Immature natural killer cell (primary cell): ENCODE results near the gene OVCA2. TPM values are rescaled to one million over a fixed set of nuclear protein-coding genes. Genes with fewer than 3 reads are reported as not detected.

Source experiments
- DNase-seq, 3 donors: peaks; one replicate each; pipeline ENCODE4 v3.0.0; 2022; ENCODE audit warnings: mixed read lengths in 1 of 3
- H3K27ac Mint-ChIP-seq, 6 donors: one replicate each; pipeline ENCODE4 v1.8.0; 2020; ENCODE audit warnings: mixed read lengths in 6 of 6, mild to moderate bottlenecking in 5 of 6, inconsistent platforms in 4 of 6, moderate library complexity in 3 of 6
- H3K27me3 Mint-ChIP-seq, 3 donors: one replicate each; pipeline ENCODE4 v1.8.0; 2020 to 2021; ENCODE audit warnings: low read depth in 3 of 3, mild to moderate bottlenecking in 3 of 3, mixed read lengths in 3 of 3, moderate library complexity in 3 of 3, inconsistent platforms in 1 of 3
- H3K36me3 Mint-ChIP-seq, 3 donors: one replicate each; pipeline ENCODE4 v1.8.0; 2020; ENCODE audit warnings: mixed read lengths in 3 of 3, inconsistent platforms in 2 of 3, mild to moderate bottlenecking in 2 of 3
- H3K4me1 Mint-ChIP-seq, 2 donors: one replicate each; pipeline ENCODE4 v1.8.0; 2020; ENCODE audit warnings: inconsistent platforms in 2 of 2, mild to moderate bottlenecking in 2 of 2, mixed read lengths in 2 of 2, moderate library complexity in 1 of 2
- H3K4me3 Mint-ChIP-seq, 5 donors: one replicate each; pipeline ENCODE4 v1.8.0; 2020; ENCODE audit warnings: mild to moderate bottlenecking in 5 of 5, mixed read lengths in 5 of 5, inconsistent platforms in 3 of 5, moderate library complexity in 3 of 5
- H3K9me3 Mint-ChIP-seq, 6 donors: one replicate each; pipeline ENCODE4 v1.8.0; 2020; ENCODE audit warnings: mild to moderate bottlenecking in 6 of 6, mixed read lengths in 6 of 6, inconsistent platforms in 4 of 6, moderate library complexity in 3 of 6
- polyA plus RNA-seq, 3 donors: library from polyadenylated mRNA; unstranded; fragments of 300-500 nt; fragmentation: Illumina TruSeq; gene quantifications; one replicate each; pipeline ENCODE4 v1.2.3, GENCODE V29; 2021

The OVCA2 gene
- polyA plus RNA-seq, 3 donors from 2014 or later, result 90.6 to 107 (median 104) TPM

DNA sequence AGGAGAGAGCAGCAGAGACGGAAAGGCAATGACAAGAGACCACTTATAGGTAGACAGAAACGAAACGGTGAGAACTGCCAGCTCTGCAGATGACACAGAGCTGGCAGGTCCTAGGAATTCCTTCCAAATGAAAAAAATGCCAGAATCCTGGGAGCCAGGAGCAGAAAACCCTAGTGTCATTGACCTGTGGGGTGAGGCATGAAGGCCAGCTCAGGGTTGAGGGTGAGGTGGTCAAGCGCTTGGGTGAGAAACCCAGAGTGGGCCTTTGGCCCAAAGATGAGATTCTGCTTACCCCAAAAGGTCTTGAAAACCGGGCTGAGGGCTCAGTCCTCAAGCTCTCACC lies 22.3 kb downstream of the OVCA2 start:
- Mint-ChIP-seq H3K27me3 (peaks cover 10 to 12% (median 11%) of the 10 kb centered on the region in 3 donors), H3K27ac (peak overlapping the region; percentile 43 to 81 (median 68)), H3K4me1 (peaks cover 34 to 78% of the 10 kb centered on the region in 2 donors), H3K36me3 (peaks cover 13 to 27% (median 22%) of the 10 kb centered on the region in 3 donors), H3K9me3 (no peaks in the 10 kb centered on the region), H3K4me3 (no peak overlapping the region)
- no peak for DNase-seq

DNA sequence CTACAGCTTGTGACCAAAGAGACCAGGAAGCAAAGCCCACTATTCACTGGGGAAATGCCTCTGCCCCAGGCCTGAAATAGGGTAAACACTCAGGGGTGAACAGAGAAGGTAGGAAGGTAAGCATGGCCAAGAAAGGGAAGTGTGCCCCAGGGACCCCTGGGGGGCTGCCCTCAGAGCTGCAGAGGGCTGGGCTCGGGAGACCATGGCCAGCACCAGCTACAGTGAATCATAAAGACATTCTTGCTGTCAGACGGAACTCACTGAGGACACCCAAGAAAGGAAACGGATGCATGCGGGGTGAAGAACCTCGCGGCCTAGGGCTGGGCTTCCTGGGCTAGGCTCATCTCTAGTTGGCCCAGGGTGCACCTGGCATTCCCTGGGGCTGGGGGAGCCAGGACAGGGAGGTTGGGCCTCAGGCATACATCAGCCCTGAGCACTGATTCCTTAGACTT lies 22.7 kb downstream of the OVCA2 start:
- Mint-ChIP-seq H3K9me3 (no peaks in the 10 kb centered on the region), H3K27ac (peak overlapping the region; percentile 43 to 87 (median 81)), H3K4me3 (peak overlapping the region in 1 of 5 donors; percentile 44), H3K36me3 (peaks cover 10 to 28% (median 22%) of the 10 kb centered on the region in 3 donors), H3K27me3 (peaks cover 8 to 10% (median 8%) of the 10 kb centered on the region in 3 donors), H3K4me1 (peaks cover 31 to 75% of the 10 kb centered on the region in 2 donors)
- no peak for DNase-seq

DNA sequence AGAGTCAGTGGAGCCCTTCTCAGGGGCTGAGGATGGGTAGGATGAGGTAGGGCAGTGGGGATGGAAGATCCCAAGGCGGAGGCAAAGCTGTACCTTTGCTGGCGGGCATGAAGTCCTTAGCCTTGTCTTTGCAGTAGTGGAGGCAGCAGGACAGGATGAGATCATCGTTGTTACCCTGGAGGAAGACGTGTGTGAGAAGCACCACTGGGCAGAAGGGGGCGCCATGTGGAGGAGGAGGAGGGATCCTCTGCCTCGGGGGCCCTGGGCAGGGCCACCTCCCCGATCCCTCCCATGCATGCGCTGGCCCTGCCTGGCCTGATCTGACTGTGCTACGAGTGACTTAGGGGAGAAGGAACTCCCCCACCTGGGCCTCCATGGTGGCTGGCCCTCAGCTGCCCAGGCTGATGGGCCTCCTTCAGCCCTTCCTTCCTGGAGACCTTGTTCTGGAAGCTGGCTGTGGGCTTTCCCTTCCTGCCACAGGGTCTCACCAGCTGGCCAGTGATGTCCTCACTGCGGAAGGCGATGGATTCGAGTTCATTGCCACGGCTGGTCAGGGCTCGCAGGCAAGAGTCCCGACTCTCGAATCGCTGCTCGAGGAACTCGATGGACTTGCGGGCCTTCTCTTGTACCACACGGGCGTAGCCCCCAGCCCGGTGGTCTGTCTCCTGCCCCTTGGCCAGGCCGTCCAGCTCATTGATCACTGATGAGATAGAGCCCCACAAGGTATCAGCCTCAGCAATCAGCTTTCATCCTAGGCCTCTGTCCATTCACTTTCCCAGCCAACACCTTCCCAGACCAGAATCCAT lies 23.4 kb downstream of the OVCA2 start:
- peaks cover 14 to 32% (median 22%) of the 10 kb centered on the region in 3 donors for H3K36me3 Mint-ChIP-seq
- DNase-seq, result peak in 1 of 3 donors; percentile 38
- no peaks in the 10 kb centered on the region for H3K9me3 Mint-ChIP-seq
- H3K27me3 Mint-ChIP-seq, result peaks cover 5 to 10% (median 6%) of the 10 kb centered on the region in 3 donors
- peak overlapping the region; percentile 65 to 87 (median 81) for H3K27ac Mint-ChIP-seq
- peaks cover 27 to 75% of the 10 kb centered on the region in 2 donors for H3K4me1 Mint-ChIP-seq
- H3K4me3 Mint-ChIP-seq, result peak overlapping the region in 1 of 5 donors; percentile 44

DNA sequence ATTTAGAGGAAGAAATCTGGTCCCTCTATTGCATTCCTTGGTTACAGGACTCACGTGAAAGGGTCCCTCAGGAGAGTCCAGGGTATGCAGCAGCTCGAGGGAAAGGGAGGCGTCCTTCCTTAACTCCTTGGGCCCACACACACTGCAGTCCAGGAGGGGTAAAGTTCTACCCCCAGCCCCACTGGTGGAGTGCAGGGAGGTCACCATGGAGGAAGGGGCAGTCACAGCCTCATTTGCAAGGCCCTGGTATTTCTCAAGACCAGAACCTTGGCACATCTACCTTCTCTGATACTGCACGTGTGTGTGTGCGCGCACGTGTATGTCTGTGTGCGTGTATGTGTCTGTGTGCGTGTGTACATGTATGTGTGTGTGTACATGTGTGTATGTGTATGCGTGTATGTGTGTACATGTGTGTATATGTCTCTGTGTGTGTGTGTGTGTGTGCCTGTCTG lies 24.2 kb downstream of the OVCA2 start:
- Mint-ChIP-seq H3K27ac (peak overlapping the region in 3 of 6 donors; percentile 35 to 86 (median 81)), H3K36me3 (peaks cover 13 to 25% (median 22%) of the 10 kb centered on the region in 3 donors), H3K27me3 (peaks cover 2 to 10% (median 3%) of the 10 kb centered on the region in 3 donors), H3K4me1 (peaks cover 19 to 68% of the 10 kb centered on the region in 2 donors), H3K9me3 (no peaks in the 10 kb centered on the region), H3K4me3 (no peak overlapping the region)
- DNase-seq, result no peak

DNA sequence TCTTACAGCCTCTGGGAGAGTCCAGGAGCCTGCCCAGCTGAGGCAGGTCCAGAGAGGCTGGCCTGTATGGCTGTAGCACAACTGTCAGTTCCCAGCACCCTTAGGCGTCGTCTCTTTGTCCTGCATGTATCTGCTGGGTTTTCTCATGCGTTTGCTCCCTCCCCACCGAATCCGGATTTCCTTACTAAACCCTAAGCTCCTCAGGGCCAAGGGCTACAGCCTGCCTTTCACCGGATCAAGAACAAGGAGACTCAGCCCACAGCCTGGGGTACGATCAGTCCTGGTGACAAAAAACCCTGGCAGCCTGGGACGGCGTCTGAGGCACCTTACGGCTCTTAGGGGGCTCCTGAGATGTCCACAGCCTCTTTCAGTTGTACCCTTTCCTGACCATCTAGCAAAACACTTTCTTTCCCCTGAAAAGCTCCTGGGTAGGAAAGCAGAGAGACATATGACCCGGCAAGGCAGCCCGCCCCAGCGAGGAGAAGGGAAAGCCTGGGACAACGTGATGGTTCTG lies 25.3 kb downstream of the OVCA2 start:
- H3K27ac Mint-ChIP-seq, result no peak overlapping the region
- peaks cover 2 to 9% (median 3%) of the 10 kb centered on the region in 3 donors for H3K27me3 Mint-ChIP-seq
- H3K36me3 Mint-ChIP-seq, result peaks cover 19 to 37% (median 19%) of the 10 kb centered on the region in 3 donors
- DNase-seq, result no peak
- H3K9me3 Mint-ChIP-seq, result no peaks in the 10 kb centered on the region
- H3K4me1 Mint-ChIP-seq, result peaks cover 17 to 63% of the 10 kb centered on the region in 2 donors
- no peak overlapping the region for H3K4me3 Mint-ChIP-seq

DNA sequence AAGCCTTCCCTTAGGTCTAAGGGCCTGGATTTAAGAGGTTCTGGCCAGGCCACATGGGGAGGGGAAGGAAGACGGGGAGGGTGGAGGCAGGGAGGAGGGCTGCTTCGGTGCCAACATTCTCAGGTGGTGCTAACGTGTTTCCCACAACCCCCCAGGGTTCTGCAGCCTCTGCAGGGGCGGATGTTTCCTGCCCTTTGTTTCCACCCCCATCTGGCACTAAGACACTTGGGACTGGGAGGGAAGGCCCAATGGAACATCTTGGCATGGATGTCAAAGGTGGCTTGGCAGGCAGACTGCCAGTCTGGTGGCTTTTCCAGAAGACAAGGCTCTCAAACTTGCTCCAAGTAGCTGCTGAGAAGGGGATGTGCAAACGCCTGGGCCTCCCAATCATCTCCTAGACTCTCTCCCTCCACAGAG lies 25.8 kb downstream of the OVCA2 start:
- Mint-ChIP-seq H3K27me3 (peaks cover 2 to 9% (median 5%) of the 10 kb centered on the region in 3 donors), H3K36me3 (peaks cover 19 to 42% (median 23%) of the 10 kb centered on the region in 3 donors), H3K27ac (no peak overlapping the region), H3K4me1 (peaks cover 13 to 58% of the 10 kb centered on the region in 2 donors), H3K9me3 (no peaks in the 10 kb centered on the region), H3K4me3 (no peak overlapping the region)
- DNase-seq, result no peak

DNA sequence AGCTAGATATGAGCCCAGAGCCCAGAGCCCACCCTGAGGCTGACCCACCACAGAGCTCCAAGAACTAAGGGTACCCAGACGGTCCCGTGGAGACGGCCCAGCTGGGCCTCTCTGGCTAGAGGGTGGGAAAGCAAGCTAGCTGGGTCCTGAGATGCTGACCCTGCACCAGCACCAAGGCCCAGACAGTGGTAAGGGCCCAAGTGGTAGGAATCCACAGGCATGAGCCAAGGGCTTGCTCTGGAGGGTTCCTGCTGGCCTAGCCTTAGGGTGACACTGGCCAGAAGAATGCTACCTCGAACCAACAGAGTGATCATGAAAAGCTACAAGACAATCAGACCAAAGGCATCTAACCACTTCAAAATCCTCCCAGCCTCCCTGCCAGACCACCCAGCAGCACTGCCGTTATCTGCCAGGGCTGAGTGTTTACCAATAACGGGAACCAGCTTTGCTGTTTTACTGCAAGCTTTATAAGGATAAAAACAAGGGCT lies 26.3 kb downstream of the OVCA2 start:
- Mint-ChIP-seq H3K27me3 (peaks cover 2 to 9% (median 7%) of the 10 kb centered on the region in 3 donors), H3K9me3 (no peaks in the 10 kb centered on the region), H3K27ac (peak overlapping the region in 1 of 6 donors; percentile 44), H3K4me1 (peaks cover 13 to 55% of the 10 kb centered on the region in 2 donors), H3K4me3 (no peak overlapping the region), H3K36me3 (peaks cover 19 to 44% (median 26%) of the 10 kb centered on the region in 3 donors)
- no peak for DNase-seq

DNA sequence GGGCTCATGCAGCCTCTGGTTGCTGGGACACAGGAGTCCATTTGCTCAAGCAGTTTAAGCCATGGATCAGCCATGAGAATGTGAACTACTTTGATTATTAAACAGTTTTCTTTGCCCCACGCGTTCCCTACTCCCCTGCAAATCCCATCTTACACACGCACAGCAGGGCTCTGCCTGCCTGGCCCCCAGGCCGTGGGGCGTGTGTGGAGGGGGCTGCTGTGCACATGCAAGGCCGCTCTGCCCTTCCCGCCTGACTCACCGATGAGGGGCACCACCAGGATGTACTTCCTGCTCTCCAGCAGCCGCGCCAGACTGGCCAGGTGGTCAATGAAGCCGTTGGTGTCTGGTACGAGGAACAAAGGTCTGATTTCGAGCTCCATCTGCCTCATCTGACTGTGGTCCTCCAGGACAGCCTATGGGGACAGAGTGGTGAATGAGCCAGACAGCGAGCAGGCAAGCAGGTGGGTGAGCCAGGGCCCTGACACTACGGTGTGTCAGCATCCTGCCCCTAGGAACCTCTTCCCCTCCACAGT lies 26.8 kb downstream of the OVCA2 start:
- no peak for DNase-seq
- Mint-ChIP-seq H3K27me3 (peaks cover 2 to 9% (median 7%) of the 10 kb centered on the region in 3 donors), H3K4me3 (no peak overlapping the region), H3K4me1 (peaks cover 10 to 50% of the 10 kb centered on the region in 2 donors), H3K27ac (peak overlapping the region in 1 of 6 donors; percentile 44), H3K36me3 (peaks cover 19 to 44% (median 26%) of the 10 kb centered on the region in 3 donors), H3K9me3 (no peaks in the 10 kb centered on the region)

DNA sequence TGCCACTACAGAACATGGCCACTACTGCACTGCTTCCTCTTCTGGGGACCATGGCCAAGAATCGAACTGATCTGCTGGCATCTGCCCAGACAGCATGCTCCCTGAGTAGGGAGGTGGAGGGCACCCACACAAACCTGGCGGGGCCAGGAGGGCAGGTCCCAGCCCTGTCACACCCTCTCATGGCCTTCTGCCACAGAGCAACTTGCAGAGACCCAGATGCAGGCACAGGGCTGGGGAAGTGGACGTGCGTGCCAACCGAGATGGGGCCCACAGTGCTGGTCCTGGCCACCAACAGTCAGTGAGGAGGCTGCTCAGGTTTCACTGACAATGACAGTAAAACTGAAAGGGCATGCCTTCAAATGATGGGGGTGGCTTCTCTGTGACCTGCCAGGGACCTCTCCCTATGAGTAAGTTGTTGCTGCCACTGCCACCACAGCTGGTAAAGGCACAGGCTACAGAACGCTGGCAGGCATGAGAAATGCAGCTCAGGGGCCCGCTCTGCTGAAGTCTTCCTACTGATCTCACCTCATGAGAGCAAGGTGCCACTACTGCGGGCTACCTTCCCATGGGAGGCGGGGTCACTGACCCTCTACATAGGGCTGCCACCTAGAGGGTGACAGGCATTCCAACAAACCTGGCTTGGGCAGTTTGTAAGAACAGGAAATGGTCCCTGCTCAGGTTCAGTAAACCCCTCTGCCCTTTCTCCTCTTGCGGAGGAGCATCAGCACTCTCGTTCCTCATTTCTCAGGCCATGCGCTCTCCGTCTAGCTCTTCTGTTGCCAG lies 28.6 kb downstream of the OVCA2 start:
- H3K9me3 Mint-ChIP-seq, result no peaks in the 10 kb centered on the region
- no peak for DNase-seq
- peaks cover 9 to 38% (median 26%) of the 10 kb centered on the region in 3 donors for H3K36me3 Mint-ChIP-seq
- H3K27ac Mint-ChIP-seq, result peak overlapping the region in 2 of 6 donors; percentile 24 to 27
- H3K4me1 Mint-ChIP-seq, result peaks cover 9 to 46% of the 10 kb centered on the region in 2 donors
- H3K4me3 Mint-ChIP-seq, result no peak overlapping the region
- H3K27me3 Mint-ChIP-seq, result peaks cover 2 to 7% (median 6%) of the 10 kb centered on the region in 3 donors

DNA sequence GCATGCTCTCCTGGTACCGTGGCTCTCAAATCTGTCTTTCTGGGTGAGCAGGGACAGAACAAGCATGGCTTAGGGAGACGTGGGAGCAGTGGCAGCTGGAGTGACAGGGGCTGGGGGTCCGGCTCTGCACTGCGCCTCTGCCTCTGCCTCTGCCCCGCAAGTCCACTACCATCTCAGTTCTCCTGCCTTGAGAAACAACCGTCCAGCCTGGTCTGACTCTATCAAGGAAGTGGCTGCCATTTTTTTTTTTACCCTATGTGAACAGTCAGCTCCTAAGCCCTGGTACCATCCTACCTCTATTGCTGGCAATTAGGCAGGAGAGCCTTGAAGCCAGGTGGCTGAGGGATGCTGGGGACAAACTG lies 29.2 kb downstream of the OVCA2 start:
- H3K36me3 Mint-ChIP-seq, result peaks cover 8 to 37% (median 25%) of the 10 kb centered on the region in 3 donors
- H3K27me3 Mint-ChIP-seq, result peaks cover 2 to 9% (median 6%) of the 10 kb centered on the region in 3 donors
- H3K4me3 Mint-ChIP-seq, result no peak overlapping the region
- no peaks in the 10 kb centered on the region for H3K9me3 Mint-ChIP-seq
- DNase-seq, result no peak
- H3K27ac Mint-ChIP-seq, result peak overlapping the region in 2 of 6 donors; percentile 21 to 46
- peaks cover 14 to 46% of the 10 kb centered on the region in 2 donors for H3K4me1 Mint-ChIP-seq

DNA sequence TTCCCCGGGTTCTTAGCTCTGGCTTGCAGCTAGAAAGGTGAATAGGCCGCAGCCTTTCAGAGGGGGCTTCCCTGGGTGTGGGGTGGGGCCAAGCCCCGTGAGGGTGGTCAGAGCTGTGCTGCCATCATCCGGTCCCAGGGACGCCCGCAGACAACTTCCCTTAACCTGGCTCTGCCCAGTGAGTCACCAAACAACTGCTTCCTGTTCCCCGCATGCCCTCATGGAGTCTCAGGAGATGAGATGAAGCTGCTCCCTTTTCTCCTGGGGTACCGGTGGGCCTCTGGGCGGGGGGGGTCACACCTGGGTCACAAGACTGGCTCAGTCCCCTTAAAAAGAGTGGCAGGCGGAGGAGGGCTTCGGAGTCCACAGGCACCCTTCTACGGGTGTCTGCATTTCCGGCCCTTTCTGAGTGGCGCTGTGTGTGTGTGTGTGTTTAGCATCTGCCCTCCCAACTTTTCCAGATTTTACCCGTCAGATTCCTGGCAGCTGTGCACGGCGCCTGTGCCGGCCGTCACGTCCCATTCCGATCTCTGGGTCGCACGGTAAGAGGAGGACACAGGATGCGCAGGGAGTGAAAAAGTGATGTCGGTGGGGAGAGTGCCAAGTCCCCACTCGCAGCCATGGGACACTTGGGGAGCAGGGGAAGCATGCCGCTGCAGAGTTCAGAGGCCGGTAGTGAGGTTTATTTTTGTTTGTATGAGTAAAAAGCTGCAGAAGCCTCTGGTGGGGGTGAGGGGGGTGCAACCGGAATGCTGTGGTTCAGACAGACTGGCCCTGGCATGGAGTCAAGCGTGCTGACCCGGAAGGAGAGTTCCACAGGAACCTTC lies 29.8 kb downstream of the OVCA2 start:
- Mint-ChIP-seq H3K9me3 (no peaks in the 10 kb centered on the region), H3K27me3 (peaks cover 2 to 11% (median 6%) of the 10 kb centered on the region in 3 donors), H3K27ac (no peak overlapping the region), H3K36me3 (peaks cover 4 to 31% (median 20%) of the 10 kb centered on the region in 3 donors), H3K4me1 (peaks cover 19 to 47% of the 10 kb centered on the region in 2 donors), H3K4me3 (no peak overlapping the region)
- no peak for DNase-seq

DNA sequence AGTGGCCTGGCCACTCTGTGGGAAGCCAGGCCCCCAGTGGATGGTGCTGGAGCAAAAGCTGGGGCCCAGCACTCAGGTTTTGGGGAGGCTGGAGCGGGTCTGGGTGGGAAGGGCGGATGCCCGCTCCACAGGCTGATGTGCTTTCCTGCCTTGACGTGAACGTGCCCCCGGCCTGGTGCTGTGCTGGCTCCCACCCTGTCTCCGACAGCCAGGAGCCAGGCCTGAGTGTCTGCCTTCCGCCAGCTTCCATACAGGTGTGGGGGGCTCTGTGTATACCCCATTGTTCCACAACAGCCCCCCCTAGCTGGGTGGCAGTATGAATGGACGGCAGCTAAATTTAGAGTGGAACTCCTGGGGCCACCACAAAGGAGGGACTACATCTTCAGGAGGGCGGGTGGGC lies 33.1 kb downstream of the OVCA2 start:
- no peak overlapping the region for H3K27ac Mint-ChIP-seq
- H3K27me3 Mint-ChIP-seq, result peaks cover 0 to 9% (median 1%) of the 10 kb centered on the region in 3 donors
- H3K4me1 Mint-ChIP-seq, result peaks cover 20 to 27% of the 10 kb centered on the region in 2 donors
- H3K9me3 Mint-ChIP-seq, result no peaks in the 10 kb centered on the region
- DNase-seq, result no peak
- H3K4me3 Mint-ChIP-seq, result peak overlapping the region in 2 of 5 donors; percentile 55 to 73
- peaks cover 18 to 33% (median 30%) of the 10 kb centered on the region in 3 donors for H3K36me3 Mint-ChIP-seq
